ENCODE data around the gene SFSWAP.

- TF ChIP-seq CTCF (IDR thresholded peaks at IDR 0.05; ENCODE audit: poor library complexity, severe bottlenecking) = no peak
- no peak for TF ChIP-seq REST (IDR thresholded peaks at IDR 0.05; ENCODE audit: borderline replicate concordance)
- TF ChIP-seq SMC3 (conservative IDR thresholded peaks at IDR 0.05; ENCODE audit: poor library complexity) = no peak
- no peak for TF ChIP-seq POLR2AphosphoS5 (IDR thresholded peaks at IDR 0.05)
- TF ChIP-seq MXI1 (conservative IDR thresholded peaks at IDR 0.05; ENCODE audit: poor library complexity, severe bottlenecking) = no peak
- no peak for TF ChIP-seq RAD21 (conservative IDR thresholded peaks at IDR 0.05)
- TF ChIP-seq EZH2 (IDR thresholded peaks at IDR 0.05; ENCODE audit: borderline replicate concordance, insufficient read depth, low read length, poor library complexity, severe bottlenecking) = no peak
- TF ChIP-seq EP300 (conservative IDR thresholded peaks at IDR 0.05; ENCODE audit: poor library complexity, severe bottlenecking) = no peak
- no peak for TF ChIP-seq TAF1 (IDR thresholded peaks at IDR 0.05; ENCODE audit: low read depth)
Observed at GRCh38 chr12:131795690-131796410, 85.0 kb downstream of the SFSWAP start.

Measured in neural cell (in vitro differentiated cells).